ENCODE results near the gene AP2A2.
"Not testable (repeated sequence)": the region's sequence is repeated elsewhere in the genome, so short reads cannot be mapped to it uniquely, and the experiment has no call there.

The AP2A2 gene

DNA sequence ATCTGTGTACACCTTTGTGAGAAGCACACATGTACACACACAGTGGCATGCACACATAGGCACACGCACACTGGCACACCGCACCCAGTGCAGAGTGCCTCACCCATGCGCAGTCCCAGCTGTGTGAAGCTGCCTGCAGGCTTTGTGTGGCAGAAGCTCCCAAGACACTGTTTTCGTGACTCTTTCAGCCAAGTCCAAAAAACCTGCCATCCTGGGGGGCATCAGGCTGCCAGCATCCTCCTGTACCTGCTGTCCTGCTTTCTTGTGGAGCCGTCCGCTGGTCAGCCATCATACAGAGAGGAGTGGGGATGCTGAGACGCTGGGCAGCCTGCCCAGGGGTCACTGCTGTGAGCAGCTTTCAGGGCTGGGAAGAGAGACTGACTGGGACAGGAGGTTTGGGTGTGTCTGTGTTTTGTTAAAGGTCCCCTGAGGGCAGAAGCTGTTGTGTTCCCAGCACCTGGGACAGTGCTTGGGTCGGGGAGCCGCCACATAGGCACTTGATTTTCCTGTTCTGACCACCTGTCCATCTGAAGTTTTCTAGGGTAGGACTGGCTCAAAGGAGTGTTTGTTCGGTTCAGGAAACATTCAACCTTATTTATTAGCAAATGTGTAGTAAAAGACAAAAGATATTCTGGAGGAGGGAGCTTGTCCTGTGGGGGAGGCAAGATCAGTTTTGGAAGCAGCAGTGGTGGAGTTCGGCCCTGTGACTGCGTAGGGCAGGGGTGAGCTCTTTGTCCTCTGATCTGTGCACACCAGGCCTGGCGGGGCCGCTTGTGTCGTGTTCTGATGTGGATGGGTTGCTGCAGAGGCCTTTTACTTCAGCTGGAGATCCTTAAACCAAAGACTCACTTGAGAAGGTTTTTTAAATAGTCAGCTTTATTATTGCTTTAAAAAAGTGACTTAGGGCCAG lies 29.7 kb downstream of the AP2A2 start:
- Histone ChIP-seq H3K27me3 (no peaks in the 10 kb centered on the region), H3K4me1 (ENCODE audit: control insufficient read depth in 1 of 2, insufficient read depth in 1 of 2, low read depth in 1 of 2, low read length in 1 of 2) (no peaks in the 10 kb centered on the region), H3K36me3 (peaks cover 20% of the 10 kb centered on the region), H3K4me3 (ENCODE audit: low read depth in 1 of 2, low read length in 1 of 2) (no peak overlapping the region), H3K27ac (no peak overlapping the region), H3K9me3 (no peaks in the 10 kb centered on the region)
- TF ChIP-seq CTCF (IDR thresholded peaks at IDR 0.05) = no peak

GRCh38 chr11:957212-957920 lies 31.7 kb downstream of the AP2A2 start:
- TF ChIP-seq CTCF (IDR thresholded peaks at IDR 0.05) = no peak
- Histone ChIP-seq H3K9me3 (no peaks in the 10 kb centered on the region), H3K27ac (no peak overlapping the region), H3K36me3 (peaks cover 30% of the 10 kb centered on the region), H3K27me3 (no peaks in the 10 kb centered on the region), H3K4me1 (ENCODE audit: control insufficient read depth in 1 of 2, insufficient read depth in 1 of 2, low read depth in 1 of 2, low read length in 1 of 2) (no peaks in the 10 kb centered on the region), H3K4me3 (ENCODE audit: low read depth in 1 of 2, low read length in 1 of 2) (no peak overlapping the region)

DNA sequence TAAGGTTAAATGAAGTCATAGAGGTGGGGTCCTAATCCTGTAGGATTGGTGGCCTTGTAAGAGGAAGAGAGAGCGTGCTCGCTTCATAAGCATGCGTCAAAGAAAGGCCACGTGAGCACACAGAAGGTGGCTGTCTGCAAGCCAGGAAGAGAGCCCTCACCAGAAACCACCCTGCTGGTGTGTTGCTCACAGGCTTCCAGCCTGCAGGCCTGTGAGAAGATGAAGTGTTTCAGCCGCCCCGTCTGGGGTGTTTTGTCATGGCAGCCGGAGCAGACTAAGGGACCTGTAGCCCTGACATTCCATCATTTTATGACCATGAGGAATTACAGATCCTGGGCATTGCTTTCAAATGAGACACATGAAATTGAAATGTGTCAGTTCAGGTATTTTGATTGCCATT lies 32.4 kb downstream of the AP2A2 start:
- Histone ChIP-seq H3K27ac (no peak overlapping the region), H3K36me3 (peaks cover 31% of the 10 kb centered on the region), H3K27me3 (no peaks in the 10 kb centered on the region), H3K9me3 (no peaks in the 10 kb centered on the region), H3K4me1 (ENCODE audit: control insufficient read depth in 1 of 2, insufficient read depth in 1 of 2, low read depth in 1 of 2, low read length in 1 of 2) (no peaks in the 10 kb centered on the region), H3K4me3 (ENCODE audit: low read depth in 1 of 2, low read length in 1 of 2) (no peak overlapping the region)
- no peak for TF ChIP-seq CTCF (IDR thresholded peaks at IDR 0.05)

- H3K4me3 ChIP-seq (ENCODE audit: low read depth in 1 of 2, low read length in 1 of 2) = no peak overlapping the region
- H3K27me3 ChIP-seq = no peaks in the 10 kb centered on the region
- H3K27ac ChIP-seq = no peak overlapping the region
- TF ChIP-seq CTCF (IDR thresholded peaks at IDR 0.05) = no peak
- H3K4me1 ChIP-seq (ENCODE audit: control insufficient read depth in 1 of 2, insufficient read depth in 1 of 2, low read depth in 1 of 2, low read length in 1 of 2) = no peaks in the 10 kb centered on the region
- no peaks in the 10 kb centered on the region for H3K9me3 ChIP-seq
- peaks cover 40% of the 10 kb centered on the region for H3K36me3 ChIP-seq
Observed at GRCh38 chr11:959027-959426, 33.4 kb downstream of the AP2A2 start.

DNA sequence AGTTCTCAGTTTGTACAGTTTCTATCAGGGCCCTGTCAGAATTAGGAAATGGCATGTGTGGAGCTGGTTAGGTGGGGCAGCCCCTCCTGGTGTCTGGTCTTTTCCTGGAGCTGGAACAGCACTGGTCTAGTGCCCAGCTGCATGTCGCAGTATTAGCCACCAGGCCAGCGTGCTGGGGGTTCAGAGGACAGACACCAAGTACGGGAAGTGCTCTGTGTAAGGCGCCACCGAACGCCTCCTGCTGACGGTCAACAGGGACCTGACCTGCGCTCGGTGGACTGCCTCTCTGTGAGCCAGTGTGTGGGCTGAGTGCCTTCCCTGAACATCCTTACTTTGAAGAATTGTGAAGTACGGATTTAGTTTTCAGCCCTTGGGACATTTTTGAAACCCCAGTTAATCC lies 33.9 kb downstream of the AP2A2 start:
- peaks cover 41% of the 10 kb centered on the region for H3K36me3 ChIP-seq
- no peaks in the 10 kb centered on the region for H3K27me3 ChIP-seq
- H3K9me3 ChIP-seq = no peaks in the 10 kb centered on the region
- H3K4me1 ChIP-seq (ENCODE audit: control insufficient read depth in 1 of 2, insufficient read depth in 1 of 2, low read depth in 1 of 2, low read length in 1 of 2) = no peaks in the 10 kb centered on the region
- no peak overlapping the region for H3K27ac ChIP-seq
- no peak for TF ChIP-seq CTCF (IDR thresholded peaks at IDR 0.05)
- H3K4me3 ChIP-seq (ENCODE audit: low read depth in 1 of 2, low read length in 1 of 2) = no peak overlapping the region

GRCh38 chr11:961310-961920 lies 35.7 kb downstream of the AP2A2 start:
- H3K27me3 ChIP-seq; H3K4me3 ChIP-seq (ENCODE audit: low read depth in 1 of 2, low read length in 1 of 2); H3K4me1 ChIP-seq (ENCODE audit: control insufficient read depth in 1 of 2, insufficient read depth in 1 of 2, low read depth in 1 of 2, low read length in 1 of 2); H3K9me3 ChIP-seq; H3K27ac ChIP-seq: not testable (repeated sequence)
- H3K36me3 ChIP-seq = peaks cover 40% of the 10 kb centered on the region

All from neutrophil (primary cell).